Lower leg skin (tissue), 4 donors: ENCODE results near the gene FAH. TPM values are rescaled to one million over a fixed set of nuclear protein-coding genes. Genes with fewer than 3 reads are reported as not detected.

ENCODE experiments used
- DNase-seq, 2 donors: peaks; one replicate each; pipeline ENCODE4 v3.0.0-alpha.2; 2019; ENCODE audit warnings: low spot score in 2 of 2
- H3K4me3 ChIP-seq: fragments of 200-600 bp; sonication (generic); 2 replicates; pipeline ENCODE4 v1.5.1; 2017; ENCODE audit warnings: mild to moderate bottlenecking, low read depth; ENCODE audit not compliant: poor library complexity, severe bottlenecking
- CTCF ChIP-seq, 3 donors: fragments of 450-650 bp; IDR thresholded peaks; one replicate each; pipeline ENCODE4 v1.5.1; 2016; ENCODE audit warnings: antibody characterized with exemption in 3 of 3, mild to moderate bottlenecking in 3 of 3, moderate library complexity in 2 of 3
- POLR2A ChIP-seq, 2 donors: fragments of 450-650 bp; IDR thresholded peaks; one replicate each; pipeline ENCODE4 v1.6.1; 2016 to 2017; ENCODE audit warnings: antibody characterized with exemption in 2 of 2, mild to moderate bottlenecking in 1 of 2, moderate library complexity in 1 of 2
- WGBS, 2 donors: methylation state at CpG; one replicate each; pipeline ENCODE4 v1.1.5; 2018; 5-methylcytosine and 5-hydroxymethylcytosine counted together
- intact Hi-C: fragments of 100-400 bp; cut with DNase I; formaldehyde crosslinking; loops from one replicate; pipeline ENCODE4 v1.15.0; 2023; ENCODE audit warnings: low total_unique reads
- total RNA-seq, 4 donors: library from RNA; depleted of rRNA; stranded (reverse); fragments of >200 nt; gene quantifications; one replicate each; pipeline ENCODE4 v1.1.0, GENCODE V29; 2016

The FAH gene
- total RNA-seq, 4 donors from 2014 or later = 9.8 to 19.9 (median 11.8) TPM

- no peak for DNase-seq
- no peak overlapping the region for H3K4me3 ChIP-seq
- intact Hi-C loops = no loop called here
- no peak for TF ChIP-seq CTCF (IDR thresholded peaks at IDR 0.05)
- no peak for TF ChIP-seq POLR2A (IDR thresholded peaks at IDR 0.05)
- WGBS, 2 donors = 90 to 92% methylated on average over 10 of the region's 10 CpGs
Observed at GRCh38 chr15:80180986-80181385, 28.2 kb downstream of the FAH start.

GRCh38 chr15:80182611-80183261, 29.9 kb downstream of the FAH start:
- peak in 1 of 2 donors; percentile 15 for DNase-seq
- intact Hi-C loops = no loop called here
- WGBS, 2 donors = 48 to 59% methylated on average over 5 of the region's 5 CpGs
- TF ChIP-seq POLR2A (IDR thresholded peaks at IDR 0.05) (no peak), CTCF (IDR thresholded peaks at IDR 0.05) (no peak)
- H3K4me3 ChIP-seq = no peak overlapping the region

GRCh38 chr15:80183306-80183705, 30.5 kb downstream of the FAH start:
- DNase-seq = peak in 1 of 2 donors; percentile 34
- TF ChIP-seq POLR2A (IDR thresholded peaks at IDR 0.05) (no peak), CTCF (IDR thresholded peaks at IDR 0.05) (no peak)
- H3K4me3 ChIP-seq = no peak overlapping the region
- intact Hi-C loops = no loop called here
- 86 to 89% methylated on average over 10 of the region's 10 CpGs for WGBS, 2 donors

GRCh38 chr15:80183886-80184285, 31.1 kb downstream of the FAH start:
- no peak for TF ChIP-seq POLR2A (IDR thresholded peaks at IDR 0.05)
- no peak for TF ChIP-seq CTCF (IDR thresholded peaks at IDR 0.05)
- H3K4me3 ChIP-seq = no peak overlapping the region
- WGBS, 2 donors = 88 to 92% methylated on average over 6 of the region's 6 CpGs
- DNase-seq = peak in 1 of 2 donors; percentile 36
- intact Hi-C loops = no loop called here

GRCh38 chr15:80184554-80184953, 31.8 kb downstream of the FAH start:
- no peak overlapping the region for H3K4me3 ChIP-seq
- peak in 1 of 2 donors; percentile 31 for DNase-seq
- intact Hi-C loops = no loop called here
- WGBS, 2 donors = 84 to 91% methylated on average over 7 of the region's 7 CpGs
- TF ChIP-seq POLR2A (IDR thresholded peaks at IDR 0.05) = no peak
- TF ChIP-seq CTCF (IDR thresholded peaks at IDR 0.05) = no peak

- intact Hi-C loops = no loop called here
- no peak overlapping the region for H3K4me3 ChIP-seq
- peak in 1 of 2 donors; percentile 1 for DNase-seq
- 94 to 97% methylated on average over 2 of the region's 2 CpGs for WGBS, 2 donors
- no peak for TF ChIP-seq POLR2A (IDR thresholded peaks at IDR 0.05)
- TF ChIP-seq CTCF (IDR thresholded peaks at IDR 0.05) = no peak
Observed at GRCh38 chr15:80185152-80185551, 32.4 kb downstream of the FAH start.
